Measurements from ENCODE around the gene ANKS1B.
"Not testable (repeated sequence)": the region's sequence is repeated elsewhere in the genome, so short reads cannot be mapped to it uniquely, and the experiment has no call there.

DNA sequence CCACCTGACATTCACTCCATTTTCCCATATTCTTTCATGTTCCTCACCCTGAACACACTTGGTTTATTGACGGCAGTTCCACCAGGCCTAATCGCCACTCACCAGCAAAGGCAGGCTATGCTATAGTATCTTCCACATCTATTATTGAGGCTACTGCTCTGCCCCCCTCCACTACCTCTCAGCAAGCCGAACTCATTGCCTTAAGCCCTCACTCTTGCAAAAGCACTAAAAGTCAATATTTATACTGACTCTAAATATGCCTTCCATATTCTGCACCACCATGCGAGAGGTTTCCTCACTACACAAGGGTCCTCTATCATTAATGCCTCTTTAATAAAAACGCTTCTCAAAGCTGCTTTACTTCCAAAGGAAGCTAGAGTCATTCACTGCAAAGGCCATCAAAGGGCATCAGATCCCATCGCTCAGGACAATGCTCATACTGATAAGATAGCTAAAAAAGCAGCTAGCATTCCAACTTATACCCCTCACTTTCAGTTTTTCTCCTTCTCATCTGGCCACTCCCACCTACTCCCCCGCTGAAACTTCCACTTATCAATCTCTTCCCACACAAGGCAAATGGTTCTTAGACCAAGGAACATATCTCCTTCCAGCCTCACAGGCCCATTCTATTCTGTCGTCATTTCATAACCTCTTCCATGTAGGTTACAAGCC is 265.2 kb downstream of the ANKS1B start:
- TF ChIP-seq, protein P1, sequence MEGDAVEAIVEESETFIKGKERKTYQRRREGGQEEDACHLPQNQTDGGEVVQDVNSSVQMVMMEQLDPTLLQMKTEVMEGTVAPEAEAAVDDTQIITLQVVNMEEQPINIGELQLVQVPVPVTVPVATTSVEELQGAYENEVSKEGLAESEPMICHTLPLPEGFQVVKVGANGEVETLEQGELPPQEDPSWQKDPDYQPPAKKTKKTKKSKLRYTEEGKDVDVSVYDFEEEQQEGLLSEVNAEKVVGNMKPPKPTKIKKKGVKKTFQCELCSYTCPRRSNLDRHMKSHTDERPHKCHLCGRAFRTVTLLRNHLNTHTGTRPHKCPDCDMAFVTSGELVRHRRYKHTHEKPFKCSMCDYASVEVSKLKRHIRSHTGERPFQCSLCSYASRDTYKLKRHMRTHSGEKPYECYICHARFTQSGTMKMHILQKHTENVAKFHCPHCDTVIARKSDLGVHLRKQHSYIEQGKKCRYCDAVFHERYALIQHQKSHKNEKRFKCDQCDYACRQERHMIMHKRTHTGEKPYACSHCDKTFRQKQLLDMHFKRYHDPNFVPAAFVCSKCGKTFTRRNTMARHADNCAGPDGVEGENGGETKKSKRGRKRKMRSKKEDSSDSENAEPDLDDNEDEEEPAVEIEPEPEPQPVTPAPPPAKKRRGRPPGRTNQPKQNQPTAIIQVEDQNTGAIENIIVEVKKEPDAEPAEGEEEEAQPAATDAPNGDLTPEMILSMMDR (IDR thresholded peaks at IDR 0.05) = not testable (repeated sequence)
- TF ChIP-seq POLR2A (IDR thresholded peaks at IDR 0.05) = not testable (repeated sequence)
